Activated CD8-positive, alpha-beta memory T cell treated with anti-CD3 and anti-CD28 coated beads for 4 hours (primary cell): ENCODE data around the gene ADAM19.

ENCODE experiments used
- DNase-seq, 2 donors: peaks; one replicate each; pipeline ENCODE4 v3.0.0-alpha.2; 2020; ENCODE audit warnings: low read depth in 2 of 2

The ADAM19 gene

DNA sequence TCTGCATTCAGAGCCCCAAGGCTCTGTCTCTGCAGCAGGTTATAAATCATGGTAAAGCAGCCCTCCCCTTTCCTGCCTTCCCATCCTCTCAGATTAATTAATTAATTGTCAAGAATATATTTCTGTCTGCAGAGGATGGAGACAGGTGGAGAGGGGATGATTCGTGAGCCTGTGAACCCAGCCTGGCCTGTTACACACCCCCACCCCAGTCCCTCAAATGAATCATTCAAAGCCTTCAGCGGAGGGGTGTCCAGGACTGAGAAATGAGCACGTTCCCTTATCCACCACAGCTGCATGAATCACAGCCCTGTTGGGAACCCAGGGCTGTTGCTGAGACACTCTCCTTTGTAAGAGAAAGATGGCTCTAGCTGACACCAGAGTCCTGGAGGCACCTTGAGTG lies 59.6 kb downstream of the ADAM19 start:
- no peak for DNase-seq

DNA sequence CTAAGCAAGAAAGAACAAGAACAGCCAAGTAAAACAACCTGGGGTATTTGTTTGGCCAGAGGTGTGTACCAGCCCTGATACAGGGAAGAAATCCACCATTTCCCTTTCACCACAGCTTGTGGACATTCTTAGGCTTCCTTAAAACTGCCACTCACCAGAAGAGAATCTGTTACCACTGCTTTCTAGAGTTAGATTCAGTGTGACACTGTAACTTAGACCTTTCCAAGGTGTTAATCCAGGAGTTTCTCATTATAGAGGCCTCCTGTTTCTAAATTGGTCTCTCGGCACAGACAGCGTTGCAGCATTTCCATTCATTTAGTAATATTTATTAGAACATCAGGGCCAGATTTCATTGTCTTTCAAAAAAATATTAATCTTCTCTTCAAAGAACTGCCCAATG lies 60.6 kb downstream of the ADAM19 start:
- DNase-seq = no peak

DNA sequence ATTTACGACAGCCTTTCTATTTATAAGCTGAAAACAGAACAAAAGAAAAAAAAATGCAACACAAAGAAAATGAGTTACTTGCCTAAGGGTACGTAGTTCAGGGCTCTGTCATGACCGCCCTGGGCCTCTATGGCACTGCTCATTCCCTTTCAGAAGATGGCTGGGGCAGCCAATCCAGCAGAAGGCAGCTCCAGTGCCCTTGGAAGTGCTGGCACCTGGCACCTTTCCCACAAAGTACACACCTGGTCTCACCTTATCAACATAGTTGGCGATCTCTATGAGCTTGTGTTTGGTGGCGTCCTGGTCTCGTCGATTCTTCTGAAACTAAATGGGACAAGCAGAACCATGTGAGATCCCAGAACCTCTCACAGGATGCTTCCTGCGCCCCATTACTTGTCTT lies 62.4 kb downstream of the ADAM19 start:
- DNase-seq = no peak

DNA sequence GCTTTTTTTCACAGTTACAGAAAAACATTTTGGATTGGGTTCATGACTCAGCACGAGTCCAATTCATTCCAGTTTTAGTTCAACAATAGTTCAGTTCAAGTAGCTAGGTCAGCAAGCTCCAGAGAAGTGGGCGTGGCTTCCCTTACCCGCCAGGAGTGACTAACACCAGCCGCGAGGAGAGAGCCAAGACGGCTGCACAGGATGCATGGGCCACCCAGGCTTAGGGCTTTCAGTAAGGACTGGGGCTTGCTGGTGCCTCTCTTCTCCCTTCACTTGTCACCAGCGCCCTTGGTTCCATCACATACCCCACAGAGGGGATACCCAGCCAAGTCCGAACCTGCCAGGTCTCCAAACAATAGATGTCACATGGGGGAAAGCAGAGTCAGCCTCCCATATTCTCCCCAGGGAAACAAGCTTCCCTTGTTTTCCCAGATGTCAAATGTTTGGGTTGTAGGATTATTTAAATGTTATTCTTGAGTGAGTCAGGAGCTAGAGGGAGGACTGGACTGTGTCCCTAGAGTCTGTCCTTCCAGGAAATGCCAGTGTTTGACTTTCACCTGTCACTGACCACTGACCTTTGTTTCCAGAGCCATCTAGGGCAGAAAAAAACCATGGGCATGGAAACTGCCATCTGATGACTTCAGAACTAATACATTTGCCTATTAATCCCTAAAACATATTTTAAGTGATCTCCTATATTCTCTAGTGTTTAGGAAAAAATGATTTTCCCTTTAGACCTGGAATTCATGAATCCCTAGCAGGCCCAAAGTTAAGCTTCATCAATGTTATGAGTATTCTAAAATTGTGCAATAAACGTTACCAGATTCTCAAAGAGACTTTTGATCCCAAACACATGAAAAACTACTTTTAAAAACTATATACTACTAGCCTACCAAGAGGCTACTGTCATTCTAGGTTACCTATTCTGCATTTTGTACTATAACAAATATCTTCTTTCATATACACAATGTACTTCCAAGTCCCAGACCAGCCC lies 63.6 kb downstream of the ADAM19 start:
- no peak for DNase-seq

DNA sequence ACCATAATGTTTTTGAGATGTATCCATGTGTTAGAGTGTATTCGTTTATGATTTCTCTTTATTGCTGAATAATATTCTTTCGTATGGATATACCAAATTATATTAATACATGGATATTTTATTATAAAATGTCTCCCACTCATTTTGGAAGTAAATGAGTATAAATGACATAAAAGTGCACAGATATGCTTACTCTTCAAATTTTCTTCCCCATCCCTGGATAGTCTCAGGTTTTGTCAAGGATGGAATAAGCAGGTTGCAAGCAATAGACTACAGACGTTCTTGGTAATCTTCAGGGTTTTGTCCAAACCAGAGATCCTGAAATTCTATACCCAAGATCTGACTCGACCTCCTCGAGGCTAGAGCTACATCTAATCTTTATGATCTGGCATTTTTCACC lies 64.9 kb downstream of the ADAM19 start:
- DNase-seq = no peak

DNA sequence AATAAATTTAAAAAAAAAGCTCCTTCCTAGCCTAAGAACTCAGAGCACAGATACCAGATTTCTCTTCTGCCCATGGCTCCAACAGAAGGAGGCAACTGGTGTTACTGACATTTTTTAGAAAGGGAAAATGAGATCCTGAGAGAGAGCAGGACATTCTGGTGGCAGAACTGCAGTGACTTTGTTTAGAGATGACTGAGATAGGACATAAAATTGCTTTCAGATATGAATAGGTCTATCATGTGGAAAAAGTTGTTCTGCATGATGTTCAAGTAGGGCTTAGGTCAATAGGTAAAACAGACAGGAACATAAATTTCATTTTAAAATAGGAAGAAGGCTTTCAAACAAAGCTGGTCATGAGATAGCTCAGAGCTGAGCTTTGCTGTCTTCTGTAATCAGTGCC lies 66.0 kb downstream of the ADAM19 start:
- DNase-seq = no peak

DNA sequence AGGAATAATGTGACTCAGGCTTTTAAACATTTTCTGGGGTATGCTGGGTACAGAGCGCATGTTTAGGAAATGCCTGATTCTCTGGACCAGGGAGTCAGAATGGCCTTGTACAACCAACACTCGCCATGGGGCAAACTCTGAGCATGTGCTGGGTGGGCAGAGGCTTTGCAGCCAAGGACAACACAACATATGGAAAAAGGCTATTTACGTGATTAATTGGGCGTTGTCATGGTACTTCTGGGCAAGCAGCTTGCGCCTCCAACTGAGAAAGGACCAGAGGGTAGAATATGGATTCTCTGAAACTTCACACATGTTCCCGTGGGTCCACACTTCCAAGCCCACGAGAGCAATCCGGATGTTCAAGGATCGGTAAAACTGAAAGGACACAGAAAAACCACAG lies 66.5 kb downstream of the ADAM19 start:
- no peak for DNase-seq

DNA sequence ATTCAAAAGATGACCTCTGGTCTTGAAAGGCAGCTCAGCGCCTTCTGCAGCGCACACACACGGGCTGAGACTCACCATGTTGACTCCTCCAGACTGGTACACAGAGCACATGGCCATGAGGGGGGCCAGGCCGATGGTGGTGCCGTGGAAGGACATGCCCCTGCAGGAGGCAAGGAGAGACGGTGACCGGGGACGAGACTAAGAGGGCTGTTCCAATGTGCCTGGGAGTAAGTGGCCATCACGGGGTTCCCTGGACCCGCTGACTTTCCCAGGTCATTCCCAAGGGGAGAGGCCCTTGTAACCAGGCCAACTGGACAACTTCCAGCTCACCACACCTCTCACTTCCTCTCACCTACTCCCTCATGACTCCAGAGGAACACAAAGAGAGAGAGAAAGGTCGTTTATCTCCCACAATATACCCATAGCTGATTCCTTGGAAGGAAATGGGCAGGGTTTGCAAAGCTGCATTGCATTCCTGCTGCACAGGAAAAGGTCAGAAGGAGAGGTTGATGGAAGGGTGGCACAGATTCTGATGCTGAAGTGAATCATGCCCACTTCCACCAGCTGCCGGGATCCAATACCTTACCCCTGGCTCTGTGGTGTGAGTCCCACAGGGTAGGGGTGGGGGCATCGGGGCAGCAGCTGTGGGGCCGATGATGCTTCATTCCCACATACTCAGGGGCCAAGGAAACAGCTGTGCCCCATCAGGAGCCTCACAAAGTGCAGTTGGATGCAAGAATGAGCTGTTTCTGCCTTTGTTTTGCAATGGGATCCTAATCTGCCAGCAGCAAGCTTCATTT lies 68.4 kb downstream of the ADAM19 start:
- DNase-seq = no peak

DNA sequence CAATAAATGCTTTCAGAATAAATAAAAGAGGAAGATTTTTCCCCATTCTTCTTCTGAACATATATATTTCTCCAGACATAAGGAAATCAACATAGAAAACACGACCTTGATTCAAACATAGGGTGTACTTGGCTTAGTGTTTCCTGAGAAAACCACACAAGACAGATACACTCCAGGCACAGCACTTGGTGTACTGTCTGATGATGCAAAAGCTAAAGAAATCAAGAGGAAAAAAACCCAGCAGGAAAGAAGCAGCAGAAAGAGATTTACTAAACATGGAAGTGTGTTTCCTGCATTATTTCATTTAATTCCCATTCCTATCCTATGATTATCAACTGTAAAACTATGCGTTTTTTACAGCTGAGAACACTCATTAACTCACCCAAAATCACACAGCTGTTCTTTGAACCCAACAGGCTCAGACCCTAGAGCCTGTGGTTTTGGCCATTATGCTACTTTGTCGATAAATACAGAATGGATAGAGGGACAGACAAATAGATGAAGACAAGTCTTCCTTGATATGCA lies 69.4 kb downstream of the ADAM19 start:
- DNase-seq = no peak

DNA sequence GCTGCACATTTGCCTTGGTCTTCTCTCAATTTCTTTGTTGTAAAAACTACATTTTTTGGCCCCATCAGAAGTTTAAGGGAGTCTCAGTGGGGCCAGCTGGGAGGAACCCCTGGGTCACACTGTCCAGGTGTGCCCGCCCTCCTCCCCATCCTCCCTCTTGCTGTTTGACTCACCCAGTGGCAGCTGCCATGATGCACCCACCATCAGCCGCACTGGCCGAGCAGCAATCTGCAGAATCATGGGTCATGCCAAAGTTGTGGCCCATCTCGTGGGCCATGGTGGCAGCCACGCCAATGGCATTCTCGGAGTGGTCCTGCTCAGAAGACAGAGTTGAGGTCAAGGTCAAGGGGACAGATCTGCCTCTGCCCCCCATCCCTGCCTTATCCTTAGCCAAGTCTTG lies 70.1 kb downstream of the ADAM19 start:
- no peak for DNase-seq

DNA sequence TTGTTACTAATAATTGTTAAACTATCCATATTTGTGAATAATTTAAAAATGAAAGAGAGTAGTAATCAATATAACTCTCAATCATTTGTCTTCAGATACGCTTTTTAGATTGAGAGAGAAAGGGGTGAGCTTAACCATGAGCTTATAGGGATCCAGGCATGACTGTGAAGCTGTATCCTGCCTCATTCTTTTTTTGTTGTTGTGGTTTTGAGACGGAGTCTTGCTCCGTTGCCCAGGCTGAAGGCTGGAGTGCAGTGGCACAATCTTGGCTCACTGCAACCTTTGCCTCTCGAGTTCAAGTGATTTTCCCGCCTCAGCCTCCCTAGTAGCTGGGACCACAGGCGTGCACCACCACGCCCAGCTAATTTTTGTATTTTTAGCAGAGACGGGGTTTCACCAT lies 71.5 kb downstream of the ADAM19 start:
- DNase-seq = no peak

DNA sequence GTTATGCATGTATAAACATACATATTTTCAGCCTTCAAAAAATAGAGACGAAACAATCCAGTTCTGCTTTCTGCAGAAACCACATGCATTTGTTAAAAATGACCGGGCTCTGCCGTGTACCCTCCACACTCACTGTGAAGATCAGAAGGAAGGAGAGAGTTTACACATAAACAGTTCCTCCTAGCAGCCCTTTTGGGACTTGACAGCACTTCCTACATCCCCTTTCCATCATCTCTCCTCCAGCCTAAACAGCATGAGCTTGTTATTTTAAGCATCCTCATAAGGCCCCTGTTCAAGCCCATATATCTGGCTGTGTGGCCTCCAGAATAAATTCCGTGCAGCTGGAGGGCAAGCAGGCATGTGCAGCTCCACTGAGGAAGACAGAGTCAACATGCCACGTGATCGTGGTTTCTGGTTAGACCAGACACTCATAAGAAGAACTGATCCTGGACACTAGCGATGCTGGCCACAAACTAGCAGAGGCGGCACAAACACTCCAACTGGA lies 73.4 kb downstream of the ADAM19 start:
- DNase-seq = no peak

DNA sequence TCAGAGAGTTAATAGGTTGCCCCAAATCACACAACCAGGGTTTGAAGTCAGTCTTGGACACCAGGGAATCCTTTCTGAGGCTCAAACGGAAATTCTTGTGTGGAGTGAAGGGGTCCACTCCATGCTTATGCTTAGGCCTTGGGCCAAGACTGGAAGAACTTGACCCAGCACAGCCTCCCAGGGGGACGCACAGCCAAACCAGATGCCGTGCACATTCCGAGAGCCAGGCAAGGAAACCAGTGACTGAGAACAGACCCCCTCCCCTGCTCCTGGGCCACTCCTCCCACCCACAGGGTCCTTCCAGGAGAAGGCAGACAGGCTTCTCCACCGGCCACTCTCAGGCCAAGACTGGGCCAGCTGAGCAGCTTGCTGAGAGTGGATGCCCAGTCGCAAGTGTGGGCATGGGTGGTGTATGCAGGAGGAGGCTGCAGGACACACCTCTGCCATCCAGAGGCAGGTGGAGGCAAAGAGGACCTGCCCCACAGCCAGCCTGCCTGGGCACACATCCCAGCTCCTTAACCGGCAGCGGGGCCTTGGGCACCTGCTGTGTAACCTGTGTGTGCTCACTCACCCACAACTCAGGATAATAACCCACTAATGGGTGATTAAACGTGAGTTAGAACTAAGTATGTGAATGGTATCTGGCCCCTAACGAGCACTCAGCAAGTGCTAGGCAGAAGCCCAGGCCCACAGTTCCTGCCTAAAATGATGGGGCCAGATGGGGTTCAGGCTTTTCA lies 77.5 kb downstream of the ADAM19 start:
- DNase-seq = no peak

DNA sequence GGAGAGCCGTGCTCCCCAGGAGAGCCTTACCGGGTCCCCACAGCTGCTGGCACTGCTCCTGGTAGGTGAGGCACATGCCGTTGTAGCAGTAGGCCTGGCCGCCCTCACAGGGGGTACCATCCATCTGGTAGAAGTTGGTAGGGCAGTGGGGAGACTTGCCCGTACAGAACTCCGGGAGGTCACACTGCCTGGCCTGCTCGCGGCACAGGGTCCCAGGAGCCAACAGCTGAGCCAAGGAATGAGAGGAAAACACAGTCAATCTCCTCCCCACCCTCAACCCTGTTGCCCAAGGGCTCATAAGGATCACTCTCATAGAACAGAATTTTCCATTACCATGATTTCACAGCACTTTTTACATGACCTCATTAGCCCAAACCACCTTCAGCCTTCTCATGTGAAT lies 78.7 kb downstream of the ADAM19 start:
- no peak for DNase-seq

DNA sequence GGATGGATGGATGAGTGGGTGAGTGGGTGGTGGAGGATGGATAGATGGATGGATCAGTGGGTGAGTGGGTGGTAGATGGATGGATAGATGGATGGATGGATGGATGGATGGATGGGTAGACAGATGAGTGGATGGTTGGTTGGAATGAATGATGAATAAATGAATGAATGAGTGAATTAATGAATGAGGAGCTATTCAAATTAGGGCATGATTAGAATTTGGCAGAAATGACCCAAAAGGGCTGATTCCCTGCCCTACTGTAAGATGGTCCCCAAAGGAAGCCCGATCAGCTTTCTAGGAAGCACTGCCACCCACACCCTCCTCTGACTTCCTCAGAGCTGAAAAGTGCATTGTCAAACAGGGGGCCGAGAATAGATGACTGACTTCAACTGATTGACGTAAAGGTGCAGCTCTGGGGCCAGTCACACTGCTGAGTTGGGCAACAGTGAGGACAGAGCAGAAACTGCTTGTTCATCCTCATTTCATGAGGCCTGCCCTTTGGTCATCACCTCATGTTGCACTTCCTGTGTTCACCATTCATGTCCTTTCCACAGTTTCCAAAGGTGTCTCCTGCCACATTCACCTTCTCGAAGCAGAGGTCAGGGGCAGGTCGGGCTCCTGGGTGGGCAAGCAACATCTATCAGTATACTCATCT lies 81.3 kb downstream of the ADAM19 start:
- DNase-seq = no peak

DNA sequence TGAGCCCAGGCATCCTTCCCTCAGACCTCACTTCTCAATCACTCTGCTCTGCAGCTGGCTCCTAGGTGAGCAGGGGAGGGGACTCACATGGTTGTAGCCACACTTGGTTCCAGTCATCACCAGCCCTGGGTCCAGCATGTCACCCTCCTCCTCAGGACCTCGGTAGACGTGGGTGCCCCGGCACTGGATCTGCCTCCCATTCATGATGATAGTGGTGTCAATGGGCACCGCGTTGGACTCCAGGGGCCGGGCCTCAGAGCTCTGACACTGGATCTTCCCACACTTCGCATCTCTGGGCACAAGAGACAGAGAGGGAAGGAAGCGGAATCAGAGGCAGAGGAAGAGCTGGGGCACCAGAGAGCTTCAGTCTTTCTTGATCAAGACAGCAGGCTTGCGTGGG lies 82.7 kb downstream of the ADAM19 start:
- DNase-seq = no peak

DNA sequence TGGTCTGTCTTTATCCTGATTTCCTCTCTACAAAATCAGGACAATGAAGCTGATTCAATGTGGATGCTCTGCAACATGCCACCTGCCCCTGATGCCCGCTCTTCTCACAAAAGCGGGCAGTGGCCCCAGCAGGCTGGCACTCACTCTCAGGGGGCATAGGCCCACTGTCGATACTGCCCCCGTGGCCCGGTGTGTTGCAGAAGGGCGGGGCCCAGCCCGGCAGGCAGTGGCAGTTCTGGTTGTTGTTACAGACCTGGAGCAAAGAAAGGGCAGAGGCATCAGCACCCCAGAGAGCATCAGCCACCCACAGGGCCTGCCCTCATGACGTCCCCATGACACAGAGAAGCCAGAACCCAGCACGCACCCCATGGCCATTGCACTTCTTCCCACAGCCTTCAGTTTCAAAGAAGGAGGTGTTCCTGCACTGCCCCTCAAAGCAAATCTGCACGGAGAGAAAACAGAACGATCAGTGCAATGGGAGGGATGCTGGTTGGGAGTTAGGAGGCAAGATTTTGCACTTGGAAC lies 84.0 kb downstream of the ADAM19 start:
- no peak for DNase-seq

DNA sequence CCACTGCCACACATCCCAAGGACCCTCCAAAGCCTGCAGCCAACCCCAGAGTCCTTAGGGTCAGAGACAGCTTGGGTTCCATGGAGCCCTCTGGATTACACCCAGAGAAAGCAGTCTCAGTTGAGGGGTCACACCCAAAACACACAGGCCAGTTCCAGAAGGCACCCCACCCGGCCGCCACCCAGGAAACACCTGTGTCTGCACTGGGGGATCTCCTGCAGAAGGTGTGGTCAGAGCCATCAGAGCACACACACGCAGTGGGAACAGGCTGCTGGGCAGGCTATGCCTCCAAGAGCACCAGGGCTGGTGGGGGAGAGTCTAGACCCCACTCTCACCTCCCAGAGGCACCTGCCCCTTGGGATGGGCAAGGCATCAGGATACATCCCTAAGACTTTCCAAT lies 88.2 kb downstream of the ADAM19 start:
- DNase-seq = no peak

DNA sequence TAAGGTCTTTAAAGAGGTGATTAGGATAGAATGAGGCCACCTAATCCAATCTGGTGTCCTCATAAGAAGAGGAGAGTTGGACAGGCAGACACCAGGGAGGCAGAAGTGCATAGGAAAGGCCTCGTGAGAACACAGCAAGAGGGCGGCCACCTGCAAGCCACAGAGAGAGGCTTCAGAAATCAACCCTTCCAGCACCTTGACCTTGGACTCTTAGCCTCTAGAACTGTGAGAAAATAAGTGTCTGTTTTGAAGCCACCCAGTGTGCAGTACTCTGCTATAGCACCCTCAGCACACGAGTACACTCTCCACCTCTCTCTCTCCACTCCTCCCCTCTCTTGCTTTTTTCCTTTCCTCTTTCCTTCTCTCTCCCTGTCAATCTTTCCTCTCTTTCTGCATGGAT lies 88.7 kb downstream of the ADAM19 start:
- DNase-seq = no peak

DNA sequence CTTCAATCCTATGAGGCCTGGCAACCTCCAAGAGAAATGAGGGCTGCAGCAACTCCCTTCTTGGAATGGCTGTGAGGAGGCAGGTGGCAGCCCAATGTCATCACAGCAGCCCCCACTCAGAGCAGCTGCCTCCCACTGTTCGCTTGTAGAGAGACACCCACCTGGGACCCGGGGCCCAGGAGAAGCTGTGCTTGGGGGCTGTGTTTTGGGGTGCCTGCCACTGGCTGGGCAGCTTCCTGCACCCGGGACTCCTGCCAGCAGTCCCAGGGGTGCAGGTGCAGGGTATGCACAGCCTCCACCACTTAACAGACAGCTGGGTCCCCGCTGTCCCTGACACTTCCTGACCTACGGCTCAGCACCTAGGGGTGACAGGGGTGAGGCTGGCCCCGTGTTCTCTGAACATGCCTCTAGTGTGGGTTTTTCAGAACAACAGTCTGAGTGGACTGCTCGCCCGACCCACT lies 89.3 kb downstream of the ADAM19 start:
- no peak for DNase-seq

DNA sequence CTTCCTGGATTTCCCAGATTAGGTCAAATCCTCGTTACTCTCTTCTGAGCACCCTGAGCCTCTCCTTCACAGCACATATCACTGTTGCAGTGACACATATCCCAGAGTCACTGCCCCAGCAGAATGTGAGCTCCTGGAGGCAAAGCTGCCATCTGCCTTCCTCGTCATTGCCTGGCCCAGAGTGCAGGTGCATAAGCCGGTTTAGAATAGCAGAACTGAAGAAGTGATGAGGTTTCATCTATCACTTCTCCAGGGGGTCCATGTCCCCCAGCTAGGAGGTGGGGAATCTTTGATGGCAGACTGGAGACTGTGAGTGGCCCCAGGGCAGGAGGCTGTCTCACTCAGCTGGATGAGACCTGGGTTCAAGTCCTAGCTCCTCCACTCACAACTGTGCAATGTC lies 89.8 kb downstream of the ADAM19 start:
- no peak for DNase-seq
